ENCODE results near the gene MITF. TPM values are rescaled to one million over a fixed set of nuclear protein-coding genes. Genes with fewer than 3 reads are reported as not detected.

The MITF gene
- total RNA-seq, 1 experiment from 2014 or later: 1.9 TPM

DNA sequence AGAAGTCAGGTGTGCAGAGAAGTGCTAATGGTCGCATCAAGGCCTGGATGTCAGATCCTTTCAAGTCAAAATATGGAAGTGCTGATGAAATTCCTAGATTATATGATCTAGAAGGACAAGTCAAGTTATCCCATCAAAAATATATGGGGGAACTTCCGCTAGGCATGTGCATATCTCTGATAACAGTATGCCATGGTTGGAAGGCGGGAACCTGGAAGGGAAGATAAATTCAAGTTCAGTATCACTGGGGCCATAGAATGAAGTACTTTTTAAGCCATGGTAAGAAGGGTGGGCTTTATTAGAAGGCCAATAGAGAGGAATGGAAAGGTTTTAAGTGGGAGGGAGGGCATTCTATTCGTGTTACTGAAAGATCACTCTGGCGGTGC lies 38.3 kb downstream of the MITF start:
- H3K4me3 ChIP-seq (replicated peaks in 1 of 2; ENCODE audit: low read depth in 1 of 2, low read length in 2 of 2): no peak overlapping the region
- no peaks in the 10 kb centered on the region for H3K79me2 ChIP-seq (ENCODE audit: insufficient read depth, low read length)
- ChIA-PET CTCF (no interaction called here), RAD21 (ENCODE audit: low non-redundant PET in 1 of 2, low total read pairs in 2 of 2, uncharacterized antibody in 2 of 2, unreplicated experiment in 2 of 2) (no interaction called here), POLR2A (no interaction called here)
- intact Hi-C loops (cut with micrococcal nuclease): no loop called here
- H2AFZ ChIP-seq (ENCODE audit: low read depth, low read length, poor library complexity, severe bottlenecking): no peak overlapping the region
- BruUV-seq (replicated peaks): no TSS peak
- no peak for ATAC-seq
- no peaks in the 10 kb centered on the region for H3K27me3 ChIP-seq (ENCODE audit: insufficient read depth, low read length)
- H3K9ac ChIP-seq (ENCODE audit: low read length): no peak overlapping the region
- TF ChIP-seq EZH2phosphoT487 (IDR thresholded peaks at IDR 0.05; ENCODE audit: borderline replicate concordance) (no peak), RAD21 (IDR thresholded peaks at IDR 0.05; ENCODE audit: low read depth) (no peak), CBX3 (IDR thresholded peaks at IDR 0.05; ENCODE audit: low read depth) (no peak), FOSL1 (IDR thresholded peaks at IDR 0.05; ENCODE audit: low read depth) (no peak), POLR2A (IDR thresholded peaks at IDR 0.05; ENCODE audit: borderline replicate concordance, extremely low read depth, insufficient read depth, insufficient read length) (no peak), ATF3 (IDR thresholded peaks at IDR 0.05) (no peak), REST (IDR thresholded peaks at IDR 0.05; ENCODE audit: low read depth) (no peak), POLR2AphosphoS5 (IDR thresholded peaks at IDR 0.05; ENCODE audit: low read depth, low read length) (no peak), SP1 (IDR thresholded peaks at IDR 0.05; ENCODE audit: low read depth) (no peak), YY1 (IDR thresholded peaks at IDR 0.05; ENCODE audit: extremely low read depth, insufficient replicate concordance, low read depth, low read length) (no peak), ELF1 (IDR thresholded peaks at IDR 0.05; ENCODE audit: borderline replicate concordance, low read depth) (no peak), EZH2 (IDR thresholded peaks at IDR 0.05) (no peak), SRF (IDR thresholded peaks at IDR 0.05; ENCODE audit: low read depth) (no peak), ZNF274 (IDR thresholded peaks at IDR 0.05; ENCODE audit: low read depth, low read length) (no peak), SIN3A (IDR thresholded peaks at IDR 0.05; ENCODE audit: low read depth) (no peak)
- no peak overlapping the region for H3K27ac ChIP-seq (ENCODE audit: low read depth, low read length)
- DNase-seq (ENCODE audit: low read depth, low spot score): no peak
- no peaks in the 10 kb centered on the region for H4K20me1 ChIP-seq (ENCODE audit: insufficient read depth)
- no peaks in the 10 kb centered on the region for H3K4me1 ChIP-seq (ENCODE audit: control insufficient read depth in 1 of 2, insufficient read depth in 2 of 2, low read length in 2 of 2)
- H3K9me2 ChIP-seq (ENCODE audit: insufficient read depth): no peaks in the 10 kb centered on the region
- no peak overlapping the region for H3K4me2 ChIP-seq (ENCODE audit: low read length)
- H3K9me3 ChIP-seq (ENCODE audit: control insufficient read depth in 1 of 2, insufficient read depth in 1 of 2, low read depth in 1 of 2, low read length in 2 of 2): no peaks in the 10 kb centered on the region
- no peaks in the 10 kb centered on the region for H3K36me3 ChIP-seq (ENCODE audit: control insufficient read depth in 1 of 2, insufficient read depth in 2 of 2, low read length in 2 of 2)

All from HCT116 (cell line).